ENCODE data around the gene MOGAT1. TPM values are rescaled to one million over a fixed set of nuclear protein-coding genes. Genes with fewer than 3 reads are reported as not detected.

Gene MOGAT1
- total and polyA plus RNA-seq, 2 of the 13 experiments (the other 11 are each of a cell fraction or from before 2014, with no cell fraction given), result 0.98 to 4.3 TPM

GRCh38 chr2:222733846-222734702 lies 62.6 kb downstream of the MOGAT1 start (continued):
- peak; percentile 59; the same call in 1 of the 2 replicates for TF ChIP-seq CCDC6 (CRISPR knock-in tag; IDR thresholded peaks at IDR 0.05)
- 0 out of 2 replicates have a peak, but pooled peaks have one; percentile 44 for TF ChIP-seq ZNF550 (CRISPR knock-in tag; IDR thresholded peaks at IDR 0.05; ENCODE audit: borderline replicate concordance)
- TF ChIP-seq ZSCAN12 (CRISPR knock-in tag; IDR thresholded peaks at IDR 0.05), result no peak
- TF ChIP-seq KDM4B (CRISPR knock-in tag; IDR thresholded peaks at IDR 0.05), result peak; percentile 86
- peak; percentile 14; the same call in 1 of the 2 replicates for TF ChIP-seq TGIF2 (CRISPR knock-in tag; IDR thresholded peaks at IDR 0.05)
- TF ChIP-seq SAFB2 (CRISPR knock-in tag; IDR thresholded peaks at IDR 0.05; ENCODE audit: borderline replicate concordance, low read depth), result 0 out of 2 replicates have a peak, but pooled peaks have one; percentile 48
- TF ChIP-seq FIP1L1 (IDR thresholded peaks at IDR 0.05; ENCODE audit: borderline replicate concordance, insufficient read depth, low read depth, low read length), result no peak
- peak; percentile 66 for TF ChIP-seq AHDC1 (CRISPR knock-in tag; IDR thresholded peaks at IDR 0.05; ENCODE audit: borderline replicate concordance)
- TF ChIP-seq GTF3A (CRISPR knock-in tag; conservative IDR thresholded peaks at IDR 0.05), result no peak
- TF ChIP-seq ISX (CRISPR knock-in tag; conservative IDR thresholded peaks at IDR 0.05), result no peak
- peak; percentile 60; the same call in 1 of the 2 replicates for TF ChIP-seq HMGXB3 (CRISPR knock-in tag; IDR thresholded peaks at IDR 0.05; ENCODE audit: borderline replicate concordance)
- no peak for TF ChIP-seq ZNF530 (CRISPR knock-in tag; IDR thresholded peaks at IDR 0.05; ENCODE audit: low read depth)
- TF ChIP-seq TOE1 (CRISPR knock-in tag; IDR thresholded peaks at IDR 0.05), result 0 out of 2 replicates have a peak, but pooled peaks have one; percentile 33
- TF ChIP-seq FOXJ3 (CRISPR knock-in tag; IDR thresholded peaks at IDR 0.05; ENCODE audit: borderline replicate concordance), result 0 out of 2 replicates have a peak, but pooled peaks have one; percentile 28
- no peak for TF ChIP-seq PHF20 (CRISPR knock-in tag; IDR thresholded peaks at IDR 0.05)
- TF ChIP-seq PHF8 (CRISPR knock-in tag; IDR thresholded peaks at IDR 0.05), result no peak
- no peak for TF ChIP-seq NR3C1 (CRISPR knock-in tag; IDR thresholded peaks at IDR 0.05)
- TF ChIP-seq ZNF580 (CRISPR knock-in tag; IDR thresholded peaks at IDR 0.05; ENCODE audit: borderline replicate concordance, low read depth), result no peak
- peak; percentile 71; the same call in 1 of the 2 replicates for TF ChIP-seq YEATS2 (CRISPR knock-in tag; IDR thresholded peaks at IDR 0.05; ENCODE audit: borderline replicate concordance)

Data from HepG2 (cell line).